Heart right ventricle (tissue), 16 donors: ENCODE measurements around the gene WIPF1. TPM values are rescaled to one million over a fixed set of nuclear protein-coding genes. Genes with fewer than 3 reads are reported as not detected.

Experiments used
- ATAC-seq, 8 donors: fragments of 200-7000 bp; cut with Tn5 transposase; one replicate each; pipeline ENCODE4 v1.9.1; 2020; ENCODE audit warnings: mild to moderate bottlenecking in 8 of 8, moderate library complexity in 8 of 8, moderate number of reproducible peaks in 1 of 8
- DNase-seq, 2 donors: peaks; one replicate each; pipeline ENCODE4 v3.0.0-alpha.2; 2020
- H3K27ac ChIP-seq, 10 donors: fragments of 200-600 bp; sonication (generic) in 2 of 10; one replicate each; pipeline versions ENCODE4 v1.5.0 to v1.8.0; 2020 to 2022; ENCODE audit warnings: mild to moderate bottlenecking in 3 of 10
- H3K27me3 ChIP-seq, 7 donors: fragments of 200-600 bp; one replicate each; pipeline ENCODE4 v1.8.0; 2021 to 2022; ENCODE audit warnings: mild to moderate bottlenecking in 2 of 7
- H3K36me3 ChIP-seq, 9 donors: fragments of 200-600 bp; sonication (generic) in 1 of 9; one replicate each; pipeline versions ENCODE4 v1.5.0 to v1.8.0; 2020 to 2022; ENCODE audit warnings: mild to moderate bottlenecking in 2 of 9
- H3K4me1 ChIP-seq, 9 donors: fragments of 200-600 bp; sonication (generic) in 1 of 9; one replicate each; pipeline versions ENCODE4 v1.5.0 to v1.8.0; 2020 to 2022; ENCODE audit warnings: mild to moderate bottlenecking in 4 of 9
- H3K4me3 ChIP-seq, 10 donors: fragments of 200-600 bp; sonication (generic) in 2 of 10; one replicate each; pipeline versions ENCODE4 v1.5.0 to v1.8.0; 2020 to 2022; ENCODE audit warnings: mild to moderate bottlenecking in 7 of 10, moderate library complexity in 2 of 10
- H3K9me3 ChIP-seq, 11 donors: fragments of 200-600 bp in 10 of 11; sonication (generic) in 2 of 11; one replicate each; pipeline versions ENCODE4 v1.5.0 to v1.8.0; 2013 to 2022; ENCODE audit warnings: mild to moderate bottlenecking in 2 of 11, control low read depth in 1 of 11, moderate library complexity in 1 of 11
- WGBS, 2 donors: extraction: QIAGEN DNeasy Blood & Tissue Kit; methylation state at CpG; one replicate each; pipeline ENCODE4 v1.1.7; 2013; ENCODE audit warnings: inconsistent platforms in 1 of 2; 5-methylcytosine and 5-hydroxymethylcytosine counted together
- intact Hi-C, 10 donors: fragments of 100-400 bp; cut with DNase I; formaldehyde crosslinking; loops; one replicate each; pipeline versions ENCODE4 v1.11.1 to v1.14.2; 2022
- polyA plus RNA-seq, 2 donors: library from polyadenylated mRNA; stranded (reverse); fragments of 200-250 nt; gene quantifications; one replicate each; pipeline ENCODE4 v1.2.3, GENCODE V29; 2013
- total RNA-seq, 10 donors: library from RNA; stranded (reverse); fragmentation: NEBNext Ultra II Directional in 3 of 10; extraction: Animal tissue kit (Norgen Biotek cat#: 25700) in 3 of 10; gene quantifications; one replicate each; pipeline versions ENCODE4 v1.2.1 to v1.2.4, GENCODE V29; 2021 to 2023
- TF ChIP-seq, protein P1 (sequence below), 9 donors: fragments of 200-600 bp; sonication (generic) in 2 of 9; IDR thresholded peaks; one replicate each; pipeline versions ENCODE4 v1.5.0 to v1.8.0; 2021 to 2022; ENCODE audit warnings: antibody characterized with exemption in 9 of 9, mild to moderate bottlenecking in 5 of 9, moderate library complexity in 1 of 9
- donor health status: Arrhythmogenic right ventricular cardiomyopathy.
- donor health status: ischemic (EF 13 %, LVEDD 7.1; RV severe dilation, severe dysfunction).
- donor health status: healthy with polysubstance abuse.
- donor health status: DM: no; HTN: yes; CAD: no.
- donor health status: DM: no; HTN: no; CAD: no.
- donor health status: ischemic (EF 25% LVEDD 6.9; RV normal size, moderate dysfunction).
- donor health status: ischemic (EF 25% LVEDD 5.7; RV mildly dilated, moderate dysfunction).
- donor health status: healthy.
- donor health status: DM: yes; HTN: yes; CAD: no.
- donor health status: Ischemic cardiomyopathy.
- donor health status: ischemic (EF 35%, LVEDD 5.7; RV mildly dilated, moderate dysfunction).
- donor health status: nonischemic (EF 11% LVEDD 7.7; RV severe dilation, severe dysfunction).
- donor health status: DM: yes; HTN: yes; CAD: no.
- donor health status: PGD.
- donor health status: ischemic (EF 29% LVEDD 5.4; RV normal size, mild dysfunction).
- donor health status: nonischemic (EF 23%, LVEDD 6.1; RV moderate dilation, normal function).

Gene WIPF1
- total and polyA plus RNA-seq, 12 donors = 9.1 to 48.1 (median 15.6) TPM

GRCh38 chr2:174627216-174627615, 29.6 kb upstream of the WIPF1 start:
- intact Hi-C loops = loop anchor here in 1 of 10 donors (10.0 kb wide), 1 partner anchor 48 kb away; no protein-coding TSS in a partner anchor
- H3K4me1 ChIP-seq = peaks cover 0 to 46% (median 28%) of the 10 kb centered on the region in 9 donors

GRCh38 chr2:174624895-174625430, 27.4 kb upstream of the WIPF1 start:
- peaks cover 0 to 84% (median 0%) of the 10 kb centered on the region in 9 donors for H3K36me3 ChIP-seq
- no peak overlapping the region for H3K27ac ChIP-seq
- H3K9me3 ChIP-seq = no peaks in the 10 kb centered on the region
- TF ChIP-seq, protein P1, sequence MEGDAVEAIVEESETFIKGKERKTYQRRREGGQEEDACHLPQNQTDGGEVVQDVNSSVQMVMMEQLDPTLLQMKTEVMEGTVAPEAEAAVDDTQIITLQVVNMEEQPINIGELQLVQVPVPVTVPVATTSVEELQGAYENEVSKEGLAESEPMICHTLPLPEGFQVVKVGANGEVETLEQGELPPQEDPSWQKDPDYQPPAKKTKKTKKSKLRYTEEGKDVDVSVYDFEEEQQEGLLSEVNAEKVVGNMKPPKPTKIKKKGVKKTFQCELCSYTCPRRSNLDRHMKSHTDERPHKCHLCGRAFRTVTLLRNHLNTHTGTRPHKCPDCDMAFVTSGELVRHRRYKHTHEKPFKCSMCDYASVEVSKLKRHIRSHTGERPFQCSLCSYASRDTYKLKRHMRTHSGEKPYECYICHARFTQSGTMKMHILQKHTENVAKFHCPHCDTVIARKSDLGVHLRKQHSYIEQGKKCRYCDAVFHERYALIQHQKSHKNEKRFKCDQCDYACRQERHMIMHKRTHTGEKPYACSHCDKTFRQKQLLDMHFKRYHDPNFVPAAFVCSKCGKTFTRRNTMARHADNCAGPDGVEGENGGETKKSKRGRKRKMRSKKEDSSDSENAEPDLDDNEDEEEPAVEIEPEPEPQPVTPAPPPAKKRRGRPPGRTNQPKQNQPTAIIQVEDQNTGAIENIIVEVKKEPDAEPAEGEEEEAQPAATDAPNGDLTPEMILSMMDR (IDR thresholded peaks at IDR 0.05) = no peak
- intact Hi-C loops = loop anchor here in 1 of 10 donors (10.0 kb wide), 1 partner anchor 50 kb away; no protein-coding TSS in a partner anchor
- H3K27me3 ChIP-seq = no peaks in the 10 kb centered on the region
- no peak for DNase-seq
- no peak overlapping the region for H3K4me3 ChIP-seq
- 83 to 90% methylated on average over 7 of the region's 7 CpGs for WGBS, 2 donors
- H3K4me1 ChIP-seq = peaks cover 0 to 28% (median 8%) of the 10 kb centered on the region in 9 donors
- no peak for ATAC-seq

More at GRCh38 chr2:174627216-174627615, 29.6 kb upstream of the WIPF1 start:
- H3K27ac ChIP-seq = no peak overlapping the region
- no peaks in the 10 kb centered on the region for H3K9me3 ChIP-seq
- ATAC-seq (no peak), DNase-seq (no peak)
- TF ChIP-seq, protein P1 (IDR thresholded peaks at IDR 0.05) = no peak
- no peak overlapping the region for H3K4me3 ChIP-seq
- no peaks in the 10 kb centered on the region for H3K27me3 ChIP-seq
- H3K36me3 ChIP-seq = peaks cover 0 to 77% (median 0%) of the 10 kb centered on the region in 9 donors

DNA sequence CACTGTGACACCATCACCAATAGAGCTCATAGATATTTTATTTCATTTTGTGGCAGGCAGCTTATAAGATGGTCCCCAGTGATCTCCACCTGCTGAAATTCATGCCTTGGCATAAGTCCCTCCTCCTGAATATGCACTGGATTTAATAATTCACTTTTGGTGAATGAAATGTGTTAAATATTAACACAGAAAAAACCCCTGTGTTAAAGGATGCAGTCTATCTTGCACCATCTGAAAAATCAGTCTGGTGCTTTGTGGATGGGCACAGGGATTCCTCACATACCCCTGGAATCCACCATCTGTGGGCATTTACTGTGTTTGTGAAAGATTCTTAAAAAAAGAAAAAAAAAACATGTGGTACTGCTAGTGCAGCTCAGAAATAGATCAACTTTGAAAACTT, 26.1 kb upstream of the WIPF1 start:
- intact Hi-C loops = loop anchor here in 1 of 10 donors (10.0 kb wide), 1 partner anchor 51 kb away; no protein-coding TSS in a partner anchor
- no peak overlapping the region for H3K27ac ChIP-seq

GRCh38 chr2:174623106-174623637, 25.6 kb upstream of the WIPF1 start:
- DNase-seq (no peak), ATAC-seq (peak in 1 of 8 donors; percentile 31)
- intact Hi-C loops = loop anchor here in 1 of 10 donors (10.0 kb wide), 1 partner anchor 52 kb away; no protein-coding TSS in a partner anchor
- H3K4me1 ChIP-seq = peaks cover 0 to 15% (median 4%) of the 10 kb centered on the region in 9 donors
- TF ChIP-seq, protein P1 (IDR thresholded peaks at IDR 0.05) = no peak
- no peaks in the 10 kb centered on the region for H3K9me3 ChIP-seq
- peaks cover 0 to 74% (median 0%) of the 10 kb centered on the region in 9 donors for H3K36me3 ChIP-seq
- H3K27ac ChIP-seq = no peak overlapping the region
- H3K27me3 ChIP-seq = no peaks in the 10 kb centered on the region
- no peak overlapping the region for H3K4me3 ChIP-seq
- WGBS, 2 donors = 66 to 75% methylated on average over 2 of the region's 2 CpGs

More for the DNA sequence above, 26.1 kb upstream of the WIPF1 start:
- no peaks in the 10 kb centered on the region for H3K27me3 ChIP-seq
- H3K36me3 ChIP-seq = peaks cover 0 to 80% (median 0%) of the 10 kb centered on the region in 9 donors
- ATAC-seq (no peak), DNase-seq (no peak)
- TF ChIP-seq, protein P1 (IDR thresholded peaks at IDR 0.05) = no peak
- H3K4me3 ChIP-seq = no peak overlapping the region
- H3K4me1 ChIP-seq = peaks cover 0 to 15% (median 0%) of the 10 kb centered on the region in 9 donors
- H3K9me3 ChIP-seq = no peaks in the 10 kb centered on the region
